Endothelial cell of umbilical vein (primary cell): Measurements from ENCODE around the gene CD207. TPM values are rescaled to one million over a fixed set of nuclear protein-coding genes. Genes with fewer than 3 reads are reported as not detected.

ENCODE experiments used
- BruUV-seq: library from RNA; stranded (reverse); fragments of 400-500 nt; replicated peaks from 2 replicates; lab custom pipeline; 2021; lab: Mats Ljungman, UMichigan
- CTCF ChIA-PET: fragments of 300-600, 350-600 bp; sonication (Branson Sonifier 250); formaldehyde crosslinking; loops from one replicate; lab custom pipeline; 2021; ENCODE audit warnings: antibody characterized with exemption, inconsistent platforms; lab: Charles Lee
- POLR2A ChIA-PET: fragments of 300-600, 350-600 bp; sonication (Branson Sonifier 250); formaldehyde crosslinking; loops from one replicate; lab custom pipeline; 2021; ENCODE audit warnings: antibody characterized with exemption, inconsistent platforms; lab: Charles Lee
- DNase-seq: peaks from one replicate; pipeline ENCODE4 v3.0.0-alpha.2; 2011; ENCODE audit warnings: low read depth, low spot score
- FAIRE-seq: peaks from 2 replicates; lab custom pipeline; 2011; peaks lifted over from hg19 to GRCh38; lab: Jason Lieb, UNC
- H2AFZ ChIP-seq: 2 replicates; pipeline ENCODE4 v1.6.0; 2012; ENCODE audit warnings: low read depth, low read length, control low read depth, inconsistent platforms
- H3K27ac ChIP-seq: 2 replicates; pipeline ENCODE4 v1.5.1; 2011; ENCODE audit warnings: low read depth, mild to moderate bottlenecking, control low read depth, low read length, moderate library complexity; ENCODE audit not compliant: insufficient read depth
- H3K27me3 ChIP-seq, 2 experiments: 2 replicates each; pipeline versions ENCODE4 v1.6.0 to v1.6.1; 2011; ENCODE audit warnings: low read length in 2 of 2, mixed read lengths in 1 of 2; ENCODE audit not compliant: control insufficient read depth in 2 of 2, insufficient read depth in 2 of 2
- H3K36me3 ChIP-seq, 2 experiments: 2 replicates in 1 of 2; 3 replicates in 1 of 2; pipeline ENCODE4 v1.5.1; 2011; ENCODE audit warnings: low read length in 2 of 2, mild to moderate bottlenecking in 1 of 2, moderate library complexity in 1 of 2; ENCODE audit not compliant: control insufficient read depth in 2 of 2, insufficient read depth in 2 of 2; ENCODE audit errors: extremely low read depth in 1 of 2
- H3K4me1 ChIP-seq: 3 replicates; pipeline ENCODE4 v1.5.1; 2011; ENCODE audit warnings: mild to moderate bottlenecking, low read length; ENCODE audit not compliant: control insufficient read depth, insufficient read depth; ENCODE audit errors: extremely low read depth
- H3K4me2 ChIP-seq: 2 replicates; pipeline ENCODE4 v1.6.1; 2011; ENCODE audit warnings: low read length, control low read depth, mixed read lengths; ENCODE audit not compliant: insufficient read depth
- H3K4me3 ChIP-seq, 3 experiments: fragments of 200-600 bp in 1 of 3; sonication (generic), shearing (Covaris generic) in 1 of 3; replicated peaks in 1 of 3; 2 replicates each; pipeline ENCODE4 v1.5.1; 2011 to 2016; ENCODE audit warnings: control low read depth in 3 of 3, low read length in 3 of 3, mild to moderate bottlenecking in 2 of 3, inconsistent platforms in 1 of 3, low read depth in 1 of 3, moderate library complexity in 1 of 3; ENCODE audit not compliant: insufficient read depth in 1 of 3
- H3K79me2 ChIP-seq: 2 replicates; pipeline ENCODE4 v1.6.0; 2012; ENCODE audit warnings: low read length, inconsistent platforms; ENCODE audit not compliant: control insufficient read depth, insufficient read depth
- H3K9ac ChIP-seq: replicated peaks from 2 replicates; pipeline ENCODE3; 2011; ENCODE audit warnings: low read length, control low read depth; ENCODE audit not compliant: insufficient read depth; ENCODE audit errors: extremely low read depth
- H3K9me1 ChIP-seq: replicated peaks from 3 replicates; pipeline ENCODE4 v1.6.0; 2011; ENCODE audit warnings: mild to moderate bottlenecking, low read length; ENCODE audit not compliant: control insufficient read depth, insufficient read depth; ENCODE audit errors: extremely low read depth
- H3K9me3 ChIP-seq: replicated peaks from 2 replicates; pipeline ENCODE4 v1.5.1; 2012; ENCODE audit warnings: low read length, inconsistent platforms; ENCODE audit not compliant: control insufficient read depth, insufficient read depth
- H4K20me1 ChIP-seq: replicated peaks from 2 replicates; pipeline ENCODE3; 2011; ENCODE audit warnings: mild to moderate bottlenecking, low read length; ENCODE audit not compliant: control insufficient read depth, insufficient read depth; ENCODE audit errors: extremely low read depth
- EZH2 ChIP-seq: IDR thresholded peaks from 2 replicates; pipeline ENCODE4 v1.6.1; 2012; ENCODE audit warnings: borderline replicate concordance, low read depth, mild to moderate bottlenecking, moderate library complexity, low read length, inconsistent platforms; ENCODE audit not compliant: severe bottlenecking
- FOS ChIP-seq: IDR thresholded peaks from 2 replicates; pipeline ENCODE4 v1.6.1; 2011; ENCODE audit warnings: mild to moderate bottlenecking, low read length, moderate library complexity, borderline replicate concordance; ENCODE audit not compliant: insufficient read depth
- GATA2 ChIP-seq: IDR thresholded peaks from 2 replicates; pipeline ENCODE4 v1.7.0; 2011; ENCODE audit warnings: low read depth, mild to moderate bottlenecking, moderate library complexity, mixed read lengths, low read length; ENCODE audit not compliant: insufficient read length, insufficient read depth
- POLR2AphosphoS5 ChIP-seq: IDR thresholded peaks from 2 replicates; pipeline ENCODE4 v1.6.1; 2012; ENCODE audit warnings: low read depth, mild to moderate bottlenecking, control low read depth, low read length, moderate library complexity; ENCODE audit not compliant: insufficient read depth
- dilution Hi-C: fragments of 300-500 bp; cut with MboI; formaldehyde crosslinking; loops from one replicate; pipeline ENCODE4 v1.15.0; 2019; ENCODE audit warnings: low sequenced_read_pairs; ENCODE audit not compliant: extremely low pct_ligation_motif_present
- intact Hi-C: fragments of 100-400 bp; cut with micrococcal nuclease; formaldehyde crosslinking; loops from one replicate; pipeline ENCODE4 v1.10.0; 2022
- polyA plus RNA-seq, 4 experiments: library from polyadenylated mRNA; depleted of rRNA in 3 of 4; stranded (reverse) in 3 of 4; unstranded in 1 of 4; fragments of >200 nt; gene quantifications; 2 replicates each; pipeline versions ENCODE4 v1.2.1 to v1.2.3, GENCODE V29; 2011 to 2012; ENCODE audit warnings: missing spikeins in 1 of 4
- total RNA-seq: library from RNA; stranded (reverse); gene quantifications from 2 replicates; pipeline ENCODE4 v1.2.3, GENCODE V29; 2021
- TF ChIP-seq, protein P1 (sequence below), 2 donors: IDR thresholded peaks; 1 replicate in 1 of 2; 2 replicates in 1 of 2; pipeline ENCODE4 v1.5.1; 2011; ENCODE audit warnings: low read length in 2 of 2, mild to moderate bottlenecking in 2 of 2, moderate library complexity in 2 of 2, control low read depth in 1 of 2, inconsistent platforms in 1 of 2, low read depth in 1 of 2; ENCODE audit not compliant: insufficient read depth in 1 of 2; ENCODE audit errors: extremely low read depth in 1 of 2
- TF ChIP-seq, protein P2 (sequence below): IDR thresholded peaks from 2 replicates; pipeline ENCODE4 v1.6.1; 2011; ENCODE audit not compliant: insufficient read depth, insufficient read length

Gene CD207
- total and polyA plus RNA-seq, 2 donors (not counting 3 experiments of a cell fraction or from before 2014, with no cell fraction given), result not detected

DNA sequence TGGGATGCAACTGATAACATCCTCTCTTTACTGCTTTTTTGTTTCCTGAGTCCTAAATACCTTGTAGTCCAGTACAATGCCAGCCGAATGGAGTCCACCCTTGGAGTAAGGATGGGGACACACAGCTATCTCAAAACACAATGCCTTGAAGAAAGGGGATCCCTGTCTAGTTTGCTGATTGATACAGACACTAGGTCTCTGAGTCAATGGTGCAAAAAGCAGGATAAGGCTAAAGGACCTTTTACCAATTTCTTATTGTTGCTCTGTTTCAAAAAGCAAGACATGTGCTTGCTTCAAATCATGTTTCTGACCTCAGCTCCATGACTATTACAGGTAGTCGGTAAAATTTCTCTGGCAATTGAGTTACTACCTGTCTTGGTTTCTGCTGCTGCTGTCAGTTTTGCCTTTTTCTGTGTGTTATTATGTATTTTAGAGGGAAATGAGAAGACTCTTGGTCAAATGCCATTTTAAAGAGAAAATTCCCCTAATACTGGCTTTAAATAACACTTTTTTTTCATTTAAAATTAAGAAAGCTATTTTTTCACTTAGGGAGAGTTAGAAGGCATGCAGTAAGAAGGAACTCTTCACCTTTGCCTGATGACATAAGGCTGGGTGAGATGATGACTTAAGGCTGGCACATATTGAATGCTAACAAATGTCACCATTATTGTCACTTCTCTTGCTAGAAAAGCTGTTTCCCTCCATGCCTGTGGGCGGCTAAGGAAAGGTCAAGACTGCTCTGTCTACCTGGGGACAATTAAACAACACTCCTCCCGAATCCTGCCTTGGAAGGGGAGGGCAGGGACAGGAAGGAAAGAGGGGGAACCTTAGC is 40.2 kb downstream of the CD207 start:
- no peak for FAIRE-seq
- Histone ChIP-seq H3K4me2 (no peak overlapping the region), H3K36me3 (no peaks in the 10 kb centered on the region), H3K4me3 (no peak overlapping the region), H3K27ac (no peak overlapping the region), H3K9me1 (no peaks in the 10 kb centered on the region), H4K20me1 (no peaks in the 10 kb centered on the region), H3K4me1 (no peaks in the 10 kb centered on the region), H3K9me3 (no peaks in the 10 kb centered on the region), H3K79me2 (no peaks in the 10 kb centered on the region), H3K9ac (no peak overlapping the region), H2AFZ (no peak overlapping the region), H3K27me3 (peaks cover 31 to 37% of the 10 kb centered on the region in 2 experiments)
- no peak for DNase-seq
- dilution Hi-C loops (no loop called here), intact Hi-C loops (no loop called here)
- TF ChIP-seq POLR2AphosphoS5, result no peak
- TF ChIP-seq, protein P1, sequence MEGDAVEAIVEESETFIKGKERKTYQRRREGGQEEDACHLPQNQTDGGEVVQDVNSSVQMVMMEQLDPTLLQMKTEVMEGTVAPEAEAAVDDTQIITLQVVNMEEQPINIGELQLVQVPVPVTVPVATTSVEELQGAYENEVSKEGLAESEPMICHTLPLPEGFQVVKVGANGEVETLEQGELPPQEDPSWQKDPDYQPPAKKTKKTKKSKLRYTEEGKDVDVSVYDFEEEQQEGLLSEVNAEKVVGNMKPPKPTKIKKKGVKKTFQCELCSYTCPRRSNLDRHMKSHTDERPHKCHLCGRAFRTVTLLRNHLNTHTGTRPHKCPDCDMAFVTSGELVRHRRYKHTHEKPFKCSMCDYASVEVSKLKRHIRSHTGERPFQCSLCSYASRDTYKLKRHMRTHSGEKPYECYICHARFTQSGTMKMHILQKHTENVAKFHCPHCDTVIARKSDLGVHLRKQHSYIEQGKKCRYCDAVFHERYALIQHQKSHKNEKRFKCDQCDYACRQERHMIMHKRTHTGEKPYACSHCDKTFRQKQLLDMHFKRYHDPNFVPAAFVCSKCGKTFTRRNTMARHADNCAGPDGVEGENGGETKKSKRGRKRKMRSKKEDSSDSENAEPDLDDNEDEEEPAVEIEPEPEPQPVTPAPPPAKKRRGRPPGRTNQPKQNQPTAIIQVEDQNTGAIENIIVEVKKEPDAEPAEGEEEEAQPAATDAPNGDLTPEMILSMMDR (IDR thresholded peaks at IDR 0.05; ENCODE audit: extremely low read depth in 1 of 2, insufficient read depth in 1 of 2, low read depth in 1 of 2, low read length in 2 of 2), result no peak
- TF ChIP-seq EZH2, result no peak
- TF ChIP-seq, protein P2, sequence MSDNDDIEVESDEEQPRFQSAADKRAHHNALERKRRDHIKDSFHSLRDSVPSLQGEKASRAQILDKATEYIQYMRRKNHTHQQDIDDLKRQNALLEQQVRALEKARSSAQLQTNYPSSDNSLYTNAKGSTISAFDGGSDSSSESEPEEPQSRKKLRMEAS, result no peak
- TF ChIP-seq GATA2, result no peak
- TF ChIP-seq FOS, result no peak
- POLR2A ChIA-PET, result no interaction called here
- no TSS peak for BruUV-seq
- CTCF ChIA-PET, result interaction anchor here (0.9 kb wide), 1 partner anchor 8 kb away, joined by 3 read pairs; no protein-coding TSS in a partner anchor
